Measurements from ENCODE around the gene OR2H2.

GRCh38 chr6:29627755-29628418 is 43.0 kb downstream of the OR2H2 start:
- TF ChIP-seq POLR2A (IDR thresholded peaks at IDR 0.05) (no peak), CTCF (IDR thresholded peaks at IDR 0.05) (no peak)

Measured in testis (tissue), 2 donors.